ENCODE measurements around the gene CABLES2.

GRCh38 chr20:62372042-62372993, 34.8 kb downstream of the CABLES2 start:
- TF ChIP-seq YY1 (IDR thresholded peaks at IDR 0.05), result no peak
- TF ChIP-seq CTCF (IDR thresholded peaks at IDR 0.05; ENCODE audit: low read depth, low read length, missing input control), result no peak
- TF ChIP-seq ZBTB33 (IDR thresholded peaks at IDR 0.05), result no peak
- TF ChIP-seq GABPA (IDR thresholded peaks at IDR 0.05 in 1 of 2, conservative IDR thresholded peaks at IDR 0.05 in 1 of 2), result no peak
- no peak for TF ChIP-seq MAX (IDR thresholded peaks at IDR 0.05)
- TF ChIP-seq TAF1 (conservative IDR thresholded peaks at IDR 0.05), result no peak
- TF ChIP-seq FOXA2 (IDR thresholded peaks at IDR 0.05), result no peak
- TF ChIP-seq JUND (IDR thresholded peaks at IDR 0.05), result no peak
- TF ChIP-seq RAD21 (IDR thresholded peaks at IDR 0.05), result no peak
- TF ChIP-seq EGR1 (IDR thresholded peaks at IDR 0.05; ENCODE audit: low read depth in 2 of 2), result no peak

Data from liver (tissue), 3 donors.